Stimulated activated memory B cell treated with anti-CD40 and anti-IgM and Interleukin-4, amounts not matched to agents 10 μg/mL and 1 μg/mL and 100 μg/mL, for 72 hours (primary cell): ENCODE measurements around the gene CCN2.
"Not testable (repeated sequence)": the region's sequence is repeated elsewhere in the genome, so short reads cannot be mapped to it uniquely, and the experiment has no call there.

ENCODE experiments used
- ATAC-seq: fragments of 150-1000 bp; cut with Tn5 transposase; 2 replicates; pipeline ENCODE4 v1.10.0; 2021
- H3K27ac Mint-ChIP-seq: one replicate; pipeline ENCODE4 v1.8.0; 2022; ENCODE audit warnings: mild to moderate bottlenecking, mixed read lengths
- H3K27me3 Mint-ChIP-seq: one replicate; pipeline ENCODE4 v1.8.0; 2022; ENCODE audit warnings: mixed read lengths
- H3K36me3 Mint-ChIP-seq: one replicate; pipeline ENCODE4 v1.8.0; 2022; ENCODE audit warnings: mixed read lengths
- H3K4me1 Mint-ChIP-seq: one replicate; pipeline ENCODE4 v1.8.0; 2022; ENCODE audit warnings: mixed read lengths
- H3K4me3 Mint-ChIP-seq: one replicate; pipeline ENCODE4 v1.8.0; 2022; ENCODE audit warnings: mild to moderate bottlenecking, moderate library complexity, mixed read lengths
- H3K9me3 Mint-ChIP-seq: one replicate; pipeline ENCODE4 v1.8.0; 2022; ENCODE audit warnings: mixed read lengths

Gene CCN2

DNA sequence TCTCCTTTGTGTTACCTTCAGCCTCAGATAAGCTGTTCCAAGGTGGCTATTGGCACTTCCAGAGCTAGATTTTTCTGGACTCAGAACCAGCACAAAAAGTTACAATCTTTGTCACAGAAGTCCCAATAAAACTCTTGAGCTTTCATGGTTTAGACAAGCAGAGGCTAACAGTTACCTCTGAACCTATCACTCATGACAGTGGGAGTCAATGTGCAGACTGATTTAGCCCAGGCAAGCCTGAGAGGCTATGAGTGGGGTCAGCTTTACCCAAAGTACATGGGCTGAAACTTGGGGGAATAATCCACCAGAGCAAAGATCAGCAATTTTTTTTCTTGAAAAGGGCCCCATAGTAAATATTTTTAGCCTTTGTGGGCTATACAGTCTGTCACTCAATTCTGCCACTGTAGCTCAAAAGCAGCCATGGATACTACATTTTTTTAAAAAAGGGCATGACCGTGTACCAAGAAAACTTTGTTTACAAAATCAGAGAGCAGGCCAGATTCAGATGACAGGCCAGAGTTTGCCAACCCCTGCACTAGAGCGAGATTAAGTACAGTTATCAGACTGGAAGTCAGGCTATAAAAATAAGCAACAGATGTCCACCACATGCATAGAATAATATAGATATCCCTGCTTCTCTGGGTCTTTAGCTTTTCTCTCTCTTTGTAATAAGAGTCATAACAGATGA, 20.0 kb downstream of the CCN2 start:
- ATAC-seq, result no peak
- H3K4me3 Mint-ChIP-seq, result no peak overlapping the region

DNA sequence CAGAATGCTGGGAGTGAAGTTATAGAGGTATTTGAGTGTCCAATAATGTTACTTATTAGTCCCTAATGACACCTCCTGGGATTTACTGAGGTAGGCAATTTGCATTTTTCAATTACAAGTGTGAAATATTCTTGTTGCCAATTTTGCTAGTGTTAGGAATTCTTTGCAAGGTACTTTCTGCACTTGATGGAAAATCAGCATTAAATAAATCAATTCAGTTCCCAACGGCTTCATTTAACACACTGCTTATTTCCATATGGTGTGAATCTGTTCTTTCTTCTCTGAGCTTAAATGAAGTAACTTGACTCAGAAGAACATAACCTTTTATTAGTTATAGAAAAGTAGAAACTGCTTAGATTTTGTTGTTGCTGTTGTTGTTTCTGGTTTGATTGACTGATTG, 21.2 kb downstream of the CCN2 start:
- no peak for ATAC-seq
- Mint-ChIP-seq H3K36me3 (no peaks in the 10 kb centered on the region), H3K27me3 (peaks cover 22% of the 10 kb centered on the region), H3K4me1 (no peaks in the 10 kb centered on the region), H3K27ac (no peak overlapping the region), H3K4me3 (no peak overlapping the region), H3K9me3 (no peaks in the 10 kb centered on the region)

More for the DNA sequence above, 20.0 kb downstream of the CCN2 start:
- H3K9me3 Mint-ChIP-seq, result no peaks in the 10 kb centered on the region
- H3K36me3 Mint-ChIP-seq, result no peaks in the 10 kb centered on the region
- no peak overlapping the region for H3K27ac Mint-ChIP-seq
- H3K27me3 Mint-ChIP-seq, result peaks cover 22% of the 10 kb centered on the region
- no peaks in the 10 kb centered on the region for H3K4me1 Mint-ChIP-seq

DNA sequence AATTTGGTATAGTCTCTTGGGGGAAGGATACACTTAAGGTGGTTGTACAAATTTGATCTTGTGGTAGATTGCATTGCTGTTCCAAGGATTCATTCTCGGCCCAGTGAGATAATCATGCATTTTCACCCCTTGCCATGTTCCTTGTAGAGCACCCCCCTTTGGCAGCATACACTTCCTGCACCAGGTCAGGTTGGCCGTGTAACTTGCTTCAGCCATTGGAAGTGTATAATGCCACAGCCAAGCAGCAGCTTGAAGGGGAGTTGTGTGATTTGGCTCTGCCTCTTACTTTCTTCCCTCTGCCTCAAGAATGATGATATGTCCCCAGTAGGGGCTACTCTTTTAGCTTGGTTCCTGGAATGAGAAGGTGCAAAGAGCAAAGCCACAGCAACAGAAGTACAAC, 21.9 kb downstream of the CCN2 start:
- Mint-ChIP-seq H3K27ac (no peak overlapping the region), H3K9me3 (no peaks in the 10 kb centered on the region), H3K27me3 (peaks cover 22% of the 10 kb centered on the region), H3K36me3 (no peaks in the 10 kb centered on the region), H3K4me1 (no peaks in the 10 kb centered on the region), H3K4me3 (no peak overlapping the region)
- no peak for ATAC-seq

DNA sequence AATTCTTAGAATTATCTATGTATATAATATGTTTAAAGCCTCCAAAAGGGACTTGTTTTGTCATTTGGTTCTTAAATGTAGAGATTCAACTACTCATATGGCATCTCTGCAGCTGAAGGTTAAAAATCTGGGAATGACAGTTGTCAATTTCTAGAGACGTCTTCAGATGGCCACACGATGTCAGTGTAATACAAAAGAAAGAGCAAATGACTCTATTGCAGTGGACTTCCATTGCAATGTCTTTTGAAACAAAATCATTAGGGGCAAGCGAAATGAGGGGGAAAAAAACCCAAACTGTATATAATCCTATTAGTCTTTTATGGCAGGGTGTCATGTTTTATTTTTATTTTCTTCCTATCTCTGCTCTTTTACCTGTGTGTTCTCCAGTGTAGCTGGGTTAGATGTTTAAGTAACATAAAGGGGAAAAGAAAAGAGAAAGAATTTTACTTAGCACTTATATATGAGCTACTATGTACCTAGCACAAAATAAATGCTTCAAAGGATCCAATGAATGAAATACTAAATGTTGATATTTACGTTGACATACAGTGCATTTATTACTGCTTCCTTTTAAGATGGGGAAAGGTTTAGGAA, 26.2 kb downstream of the CCN2 start:
- ATAC-seq, result no peak
- H3K9me3 Mint-ChIP-seq, result peaks cover 7% of the 10 kb centered on the region
- H3K4me3 Mint-ChIP-seq, result no peak overlapping the region
- H3K36me3 Mint-ChIP-seq, result no peaks in the 10 kb centered on the region
- no peaks in the 10 kb centered on the region for H3K4me1 Mint-ChIP-seq
- H3K27me3 Mint-ChIP-seq, result no peaks in the 10 kb centered on the region
- H3K27ac Mint-ChIP-seq, result no peak overlapping the region

DNA sequence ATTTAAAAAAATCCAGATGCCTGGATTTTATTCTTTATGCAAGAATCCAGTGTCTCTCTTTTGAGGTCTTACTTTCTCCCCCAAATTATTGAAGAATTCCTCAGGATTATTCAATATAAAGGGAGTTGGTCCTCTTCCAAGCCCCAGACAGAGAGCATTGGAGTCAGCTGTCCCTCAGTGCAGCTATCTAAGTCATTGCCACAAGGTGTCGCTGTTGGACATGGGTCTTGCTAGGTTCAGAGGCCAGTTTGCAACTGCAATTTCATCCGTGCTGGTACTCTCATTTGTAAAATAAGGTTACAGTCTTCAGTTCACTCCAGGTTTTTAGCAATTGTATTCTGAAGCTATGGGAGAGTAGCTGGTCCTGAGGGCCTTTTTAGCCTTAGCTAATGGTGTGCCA, 27.8 kb downstream of the CCN2 start:
- ATAC-seq, result no peak
- H3K4me3 Mint-ChIP-seq, result no peak overlapping the region
- H3K36me3 Mint-ChIP-seq, result no peaks in the 10 kb centered on the region
- peaks cover 7% of the 10 kb centered on the region for H3K9me3 Mint-ChIP-seq
- H3K27ac Mint-ChIP-seq, result no peak overlapping the region
- peaks cover 10% of the 10 kb centered on the region for H3K27me3 Mint-ChIP-seq
- no peaks in the 10 kb centered on the region for H3K4me1 Mint-ChIP-seq

DNA sequence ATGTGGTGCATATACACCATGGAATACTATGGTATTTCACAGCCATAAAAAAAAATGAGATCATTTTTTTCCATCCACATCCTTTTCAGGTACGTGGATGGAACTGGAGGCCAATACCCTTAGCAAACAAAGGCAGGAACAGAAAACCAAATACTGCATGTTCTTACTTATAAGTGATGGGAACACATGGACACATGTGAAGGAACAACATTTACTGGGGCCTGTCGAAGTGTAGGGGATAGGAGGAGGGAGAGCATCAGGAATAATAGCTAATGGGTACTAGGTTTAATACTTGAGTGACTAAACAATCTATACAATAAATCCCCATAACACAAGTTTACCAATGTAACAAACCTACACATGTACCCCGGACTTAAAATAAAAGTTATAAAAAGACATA, 30.5 kb downstream of the CCN2 start:
- Mint-ChIP-seq H3K4me3 (no peak overlapping the region), H3K27ac (no peak overlapping the region), H3K36me3 (no peaks in the 10 kb centered on the region), H3K9me3 (peaks cover 13% of the 10 kb centered on the region), H3K4me1 (peaks cover 14% of the 10 kb centered on the region), H3K27me3 (peaks cover 37% of the 10 kb centered on the region)
- ATAC-seq, result no peak

DNA sequence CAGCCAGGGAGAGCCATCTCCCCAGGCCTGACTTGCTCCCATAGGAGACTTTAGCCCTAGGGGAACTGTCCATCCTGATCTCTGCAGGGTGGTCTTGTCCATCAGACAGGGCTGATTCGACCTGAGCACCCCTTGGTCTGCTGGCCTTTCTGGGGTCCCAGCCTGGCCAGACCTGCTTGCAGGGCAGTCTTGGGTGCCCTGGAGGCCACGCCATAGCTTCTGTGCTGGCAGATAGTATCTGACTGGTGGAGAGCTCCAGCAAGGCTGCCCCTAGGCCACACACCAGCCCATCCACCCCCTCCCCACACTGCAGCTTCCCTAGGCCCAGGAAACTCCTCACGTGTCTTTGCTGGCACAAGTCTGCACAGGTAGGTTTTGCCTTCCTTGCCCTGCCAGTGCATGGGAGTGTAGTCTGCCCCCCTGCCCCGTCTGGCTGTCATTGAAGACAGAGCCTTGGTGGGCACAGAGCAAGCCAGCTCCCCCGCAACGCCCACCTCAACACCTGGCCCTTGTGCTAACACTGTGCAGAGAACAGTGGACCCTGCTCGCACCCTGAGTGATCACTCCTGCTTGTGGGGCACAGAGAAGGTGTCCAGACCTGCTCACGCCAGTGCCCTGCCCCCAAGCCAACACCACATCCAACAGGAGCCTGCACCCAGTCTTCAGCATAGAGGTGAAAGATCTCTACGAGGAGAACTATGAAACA, 32.4 kb downstream of the CCN2 start:
- Mint-ChIP-seq H3K4me1 (peaks cover 14% of the 10 kb centered on the region), H3K36me3 (no peaks in the 10 kb centered on the region), H3K4me3 (no peak overlapping the region), H3K27me3 (peaks cover 49% of the 10 kb centered on the region), H3K27ac (no peak overlapping the region), H3K9me3 (peaks cover 13% of the 10 kb centered on the region)
- ATAC-seq, result no peak

DNA sequence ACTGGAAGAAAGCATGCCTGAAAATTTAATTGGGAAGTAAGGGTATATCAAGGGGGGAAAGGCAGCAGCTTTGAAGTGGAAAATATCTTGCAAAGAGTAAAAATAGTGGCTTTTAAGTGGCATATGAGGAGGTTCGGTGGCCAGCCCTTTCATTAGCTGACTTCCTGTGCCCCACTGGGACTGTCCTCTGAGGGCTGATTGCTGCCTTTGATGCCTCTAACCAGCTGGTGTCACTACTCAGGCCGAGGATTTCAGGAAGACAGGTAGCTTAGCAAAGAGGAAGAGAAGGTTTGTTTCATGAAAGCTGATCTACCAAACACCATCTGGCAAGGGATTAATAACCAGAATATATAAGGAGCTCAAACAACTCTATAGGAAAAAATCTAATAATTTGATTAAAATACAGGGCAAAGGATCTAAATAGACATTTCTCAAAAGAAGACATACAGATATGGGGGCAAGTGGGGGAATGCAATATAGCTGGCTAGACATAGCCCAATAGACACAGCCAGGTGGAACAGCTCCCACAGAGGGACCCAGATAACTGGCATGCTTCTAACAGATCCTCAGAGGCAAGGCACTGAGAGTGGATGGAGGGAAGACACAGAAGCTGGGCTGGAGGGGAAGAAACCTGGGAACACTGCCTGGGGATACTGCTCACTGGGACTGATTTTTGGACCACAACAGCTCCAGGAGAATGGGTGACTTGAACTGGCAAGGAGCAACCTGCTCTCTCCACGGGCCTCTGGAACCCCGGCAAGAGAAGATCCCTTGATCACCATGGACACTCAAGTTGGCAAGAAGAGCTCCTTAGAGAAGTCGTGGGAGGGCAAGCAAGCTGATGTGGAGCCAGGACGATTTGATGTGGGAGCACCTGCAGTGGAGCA, 33.2 kb downstream of the CCN2 start:
- Mint-ChIP-seq H3K36me3 (no peaks in the 10 kb centered on the region), H3K9me3 (peaks cover 13% of the 10 kb centered on the region), H3K27ac (no peak overlapping the region), H3K4me1 (peaks cover 14% of the 10 kb centered on the region), H3K4me3 (no peak overlapping the region), H3K27me3 (peaks cover 56% of the 10 kb centered on the region)
- ATAC-seq, result no peak

DNA sequence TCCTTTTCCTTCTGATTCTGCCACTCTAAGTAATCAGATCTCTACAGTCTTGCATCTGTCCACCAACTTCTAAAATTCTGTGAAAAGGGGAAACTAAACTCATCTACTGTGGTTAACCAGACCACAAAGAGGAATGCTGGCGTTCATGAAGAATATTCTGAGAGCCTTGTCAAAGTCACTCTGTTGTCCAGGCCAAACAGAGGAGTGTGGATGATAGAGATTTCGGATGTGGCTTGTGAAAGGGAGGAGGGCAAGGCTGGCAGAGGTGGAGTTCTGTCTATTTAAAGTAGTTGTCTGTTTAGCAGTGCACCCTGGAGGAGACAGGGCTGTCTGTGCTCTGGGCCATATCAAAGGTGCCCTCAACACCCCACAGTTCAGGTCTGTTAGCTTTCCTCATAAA, 33.9 kb downstream of the CCN2 start:
- Mint-ChIP-seq H3K36me3 (no peaks in the 10 kb centered on the region), H3K27me3 (peaks cover 56% of the 10 kb centered on the region), H3K27ac (no peak overlapping the region), H3K4me3 (no peak overlapping the region), H3K9me3 (peaks cover 12% of the 10 kb centered on the region), H3K4me1 (peaks cover 14% of the 10 kb centered on the region)
- peak; percentile 47 for ATAC-seq

DNA sequence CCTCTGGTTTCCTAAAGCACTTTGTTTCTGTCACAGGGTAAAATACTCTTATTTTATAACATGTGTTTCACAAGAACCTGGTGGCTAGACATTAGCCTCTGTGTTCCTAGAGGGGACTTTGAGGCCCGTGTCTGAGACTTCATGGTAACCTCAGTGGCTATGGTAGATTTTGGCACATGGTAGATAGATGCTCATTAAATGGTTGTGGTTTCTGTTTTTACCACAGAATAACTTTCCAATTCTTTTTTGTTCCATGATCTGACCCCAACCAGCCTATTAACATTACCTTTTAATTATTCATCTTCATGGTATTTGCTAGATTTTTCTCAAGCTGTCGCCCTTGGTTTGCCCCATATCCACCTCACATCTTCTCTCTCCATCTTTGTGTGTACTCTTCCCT, 34.3 kb downstream of the CCN2 start:
- Mint-ChIP-seq H3K27ac (no peak overlapping the region), H3K27me3 (peaks cover 56% of the 10 kb centered on the region), H3K36me3 (no peaks in the 10 kb centered on the region), H3K9me3 (peaks cover 10% of the 10 kb centered on the region), H3K4me3 (no peak overlapping the region), H3K4me1 (peaks cover 14% of the 10 kb centered on the region)
- peak; percentile 27 for ATAC-seq

DNA sequence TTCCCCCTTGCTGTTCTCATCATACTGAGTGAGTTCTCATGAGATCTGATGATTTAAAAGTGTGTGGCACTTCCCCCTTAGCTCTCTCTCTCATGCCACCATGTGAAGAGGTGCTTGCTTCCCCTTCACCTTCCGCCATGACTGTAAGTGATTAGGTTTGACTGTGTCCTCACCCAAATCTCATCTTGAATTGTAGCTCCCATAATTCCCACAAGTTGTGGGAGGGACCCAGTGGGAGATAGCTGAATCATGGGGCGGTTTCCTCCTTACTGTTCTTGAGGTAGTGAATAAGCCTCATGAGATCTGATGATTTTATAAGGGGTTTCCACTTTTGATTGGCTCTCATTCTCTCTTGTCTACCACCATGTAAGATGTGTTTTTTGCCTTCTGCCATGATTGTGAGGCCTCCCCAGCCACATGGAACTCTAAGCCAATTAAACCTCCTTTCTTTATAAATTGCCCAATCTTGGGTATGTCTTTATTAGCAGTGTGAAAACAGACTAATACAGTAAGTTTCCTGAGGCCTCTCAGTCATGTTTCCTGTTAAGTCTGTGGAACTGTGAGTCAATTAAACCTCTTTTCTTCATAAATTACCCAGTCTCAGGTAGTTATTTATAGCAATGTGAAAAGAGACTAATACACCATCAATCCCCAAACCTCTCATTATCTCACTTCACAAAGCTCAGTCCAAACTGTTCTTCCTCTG, 34.9 kb downstream of the CCN2 start:
- ATAC-seq, H3K9me3 Mint-ChIP-seq, H3K36me3 Mint-ChIP-seq, H3K27ac Mint-ChIP-seq, H3K4me3 Mint-ChIP-seq: not testable (repeated sequence)
- Mint-ChIP-seq H3K4me1 (peaks cover 14% of the 10 kb centered on the region), H3K27me3 (peaks cover 56% of the 10 kb centered on the region)

DNA sequence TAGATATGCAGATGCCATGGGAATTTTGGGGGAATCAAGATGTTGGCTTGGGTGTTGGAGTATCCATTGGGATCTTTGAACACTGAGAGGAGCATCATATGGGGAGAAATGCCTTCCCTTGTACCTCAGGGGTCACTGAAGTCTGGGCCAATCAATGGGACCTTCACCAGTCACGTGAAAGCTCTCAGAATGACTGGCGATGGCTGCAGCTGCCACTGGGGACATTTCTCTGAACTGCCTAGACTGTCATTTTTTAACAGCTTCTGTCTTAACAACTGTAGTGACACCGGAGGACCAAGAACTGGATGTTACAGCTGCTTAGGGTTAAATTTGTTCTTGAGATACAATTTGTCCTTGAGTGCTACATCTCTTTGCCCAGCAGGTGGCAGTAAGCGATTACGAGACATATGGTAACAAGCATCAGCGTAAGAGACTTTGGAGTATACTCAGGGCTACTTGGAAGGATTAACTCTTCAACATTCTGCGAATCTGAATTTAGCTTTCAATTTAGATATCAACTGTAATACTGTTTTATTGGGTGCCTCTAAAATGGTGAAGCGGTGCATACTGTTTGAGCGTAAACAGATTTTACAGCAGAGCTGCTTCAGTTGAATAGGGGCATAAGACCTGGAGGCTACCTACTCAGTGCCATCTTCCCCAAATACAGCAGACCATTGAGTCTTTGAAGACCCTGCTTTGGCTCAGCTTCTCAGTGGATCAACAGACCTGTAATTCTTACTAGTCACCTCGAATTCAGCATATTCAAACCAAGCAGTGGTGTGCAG, 36.0 kb downstream of the CCN2 start:
- no peaks in the 10 kb centered on the region for H3K36me3 Mint-ChIP-seq
- peaks cover 56% of the 10 kb centered on the region for H3K27me3 Mint-ChIP-seq
- H3K27ac Mint-ChIP-seq, result no peak overlapping the region
- H3K9me3 Mint-ChIP-seq, result peaks cover 5% of the 10 kb centered on the region
- H3K4me1 Mint-ChIP-seq, result peaks cover 14% of the 10 kb centered on the region
- peak; percentile 64 for ATAC-seq
- H3K4me3 Mint-ChIP-seq, result no peak overlapping the region

DNA sequence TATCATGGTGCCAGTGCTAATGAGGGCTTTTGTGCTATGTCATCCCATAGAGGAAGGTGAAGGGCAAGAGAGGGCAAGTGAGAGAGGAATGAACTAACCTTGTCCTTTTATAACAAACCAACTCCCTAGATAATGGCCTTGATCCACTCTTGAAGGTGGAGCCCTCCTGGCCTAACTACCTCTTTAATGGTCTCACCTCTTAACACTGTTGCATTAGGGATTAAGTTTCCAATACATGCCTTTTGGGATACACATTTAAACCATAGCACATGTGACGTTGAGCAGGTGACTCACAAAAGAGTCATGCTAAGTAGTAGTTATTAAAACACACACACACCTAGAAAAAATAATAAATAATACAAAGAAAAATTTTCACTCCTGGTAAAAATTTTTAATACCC, 36.9 kb downstream of the CCN2 start:
- peaks cover 58% of the 10 kb centered on the region for H3K27me3 Mint-ChIP-seq
- H3K4me1 Mint-ChIP-seq, result peaks cover 20% of the 10 kb centered on the region
- no peak overlapping the region for H3K4me3 Mint-ChIP-seq
- ATAC-seq, result no peak
- no peak overlapping the region for H3K27ac Mint-ChIP-seq
- no peaks in the 10 kb centered on the region for H3K36me3 Mint-ChIP-seq
- H3K9me3 Mint-ChIP-seq, result peaks cover 5% of the 10 kb centered on the region

DNA sequence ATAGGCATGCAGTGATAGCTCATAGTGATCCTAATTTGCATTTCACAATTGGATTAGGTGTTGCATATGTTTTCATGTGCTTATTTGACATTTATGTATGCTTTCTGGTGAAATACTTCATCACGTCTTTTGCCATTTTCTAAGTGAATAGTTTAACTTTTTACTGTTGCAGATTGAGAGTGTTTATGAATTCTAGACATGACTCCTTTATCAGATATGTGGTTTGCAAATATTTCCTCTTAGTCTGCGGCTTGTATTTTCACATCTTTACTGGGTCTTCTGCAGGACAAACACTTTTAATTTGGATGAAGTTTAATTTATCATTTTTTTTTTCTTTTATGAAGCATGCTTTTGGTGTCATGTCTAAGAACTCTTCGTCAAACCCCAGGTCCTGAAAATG, 39.2 kb downstream of the CCN2 start:
- Mint-ChIP-seq H3K36me3 (no peaks in the 10 kb centered on the region), H3K27me3 (peaks cover 44% of the 10 kb centered on the region), H3K4me3 (no peak overlapping the region), H3K4me1 (peaks cover 10% of the 10 kb centered on the region), H3K9me3 (peaks cover 5% of the 10 kb centered on the region), H3K27ac (no peak overlapping the region)
- no peak for ATAC-seq
